Measurements from ENCODE around the gene MGARP. TPM values are rescaled to one million over a fixed set of nuclear protein-coding genes. Genes with fewer than 3 reads are reported as not detected.

MGARP gene
- total RNA-seq, 4 donors from 2014 or later = 0.65 TPM; not detected in 3

GRCh38 chr4:139314047-139314800, 34.2 kb upstream of the MGARP start:
- TF ChIP-seq, protein P1, sequence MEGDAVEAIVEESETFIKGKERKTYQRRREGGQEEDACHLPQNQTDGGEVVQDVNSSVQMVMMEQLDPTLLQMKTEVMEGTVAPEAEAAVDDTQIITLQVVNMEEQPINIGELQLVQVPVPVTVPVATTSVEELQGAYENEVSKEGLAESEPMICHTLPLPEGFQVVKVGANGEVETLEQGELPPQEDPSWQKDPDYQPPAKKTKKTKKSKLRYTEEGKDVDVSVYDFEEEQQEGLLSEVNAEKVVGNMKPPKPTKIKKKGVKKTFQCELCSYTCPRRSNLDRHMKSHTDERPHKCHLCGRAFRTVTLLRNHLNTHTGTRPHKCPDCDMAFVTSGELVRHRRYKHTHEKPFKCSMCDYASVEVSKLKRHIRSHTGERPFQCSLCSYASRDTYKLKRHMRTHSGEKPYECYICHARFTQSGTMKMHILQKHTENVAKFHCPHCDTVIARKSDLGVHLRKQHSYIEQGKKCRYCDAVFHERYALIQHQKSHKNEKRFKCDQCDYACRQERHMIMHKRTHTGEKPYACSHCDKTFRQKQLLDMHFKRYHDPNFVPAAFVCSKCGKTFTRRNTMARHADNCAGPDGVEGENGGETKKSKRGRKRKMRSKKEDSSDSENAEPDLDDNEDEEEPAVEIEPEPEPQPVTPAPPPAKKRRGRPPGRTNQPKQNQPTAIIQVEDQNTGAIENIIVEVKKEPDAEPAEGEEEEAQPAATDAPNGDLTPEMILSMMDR (IDR thresholded peaks at IDR 0.05; ENCODE audit: low read depth) = no peak

DNA sequence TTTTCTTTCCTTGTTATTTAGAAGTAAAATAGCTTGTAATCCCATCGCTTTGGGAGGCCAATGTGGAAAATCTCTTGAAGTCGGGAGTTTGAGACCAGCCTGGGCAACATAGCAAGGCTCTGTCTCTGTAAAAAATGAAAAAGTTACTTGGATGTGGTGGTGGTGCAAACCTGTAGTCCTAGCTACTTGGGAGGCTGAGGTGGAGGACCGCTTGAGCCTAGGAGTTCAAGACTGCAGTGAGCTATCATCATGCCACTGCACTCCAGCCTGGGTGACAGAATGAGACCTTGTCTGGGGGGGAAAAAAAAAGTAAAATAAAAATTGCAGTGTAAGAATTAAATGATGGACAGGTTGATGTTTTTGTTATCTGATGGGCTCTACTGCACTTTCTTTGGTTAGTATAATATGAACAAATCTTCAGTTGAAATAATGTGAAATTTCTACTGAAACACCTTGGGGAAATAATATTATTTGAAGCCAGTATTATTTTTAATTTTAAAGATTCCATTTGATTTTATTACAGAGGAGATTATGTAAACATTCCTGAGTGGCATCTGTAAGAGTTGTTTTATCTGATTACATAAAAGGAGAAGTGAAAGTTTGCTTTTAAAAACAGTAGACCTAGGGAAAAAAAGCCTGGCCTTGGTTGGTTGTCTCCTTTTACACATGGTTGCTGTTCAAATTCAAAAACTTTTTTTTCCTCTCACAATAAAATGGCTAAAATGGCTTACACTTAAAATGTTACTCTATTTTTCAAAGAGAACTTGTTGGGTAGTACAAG, 32.7 kb upstream of the MGARP start:
- TF ChIP-seq, protein P1 (IDR thresholded peaks at IDR 0.05; ENCODE audit: low read depth) = no peak

DNA sequence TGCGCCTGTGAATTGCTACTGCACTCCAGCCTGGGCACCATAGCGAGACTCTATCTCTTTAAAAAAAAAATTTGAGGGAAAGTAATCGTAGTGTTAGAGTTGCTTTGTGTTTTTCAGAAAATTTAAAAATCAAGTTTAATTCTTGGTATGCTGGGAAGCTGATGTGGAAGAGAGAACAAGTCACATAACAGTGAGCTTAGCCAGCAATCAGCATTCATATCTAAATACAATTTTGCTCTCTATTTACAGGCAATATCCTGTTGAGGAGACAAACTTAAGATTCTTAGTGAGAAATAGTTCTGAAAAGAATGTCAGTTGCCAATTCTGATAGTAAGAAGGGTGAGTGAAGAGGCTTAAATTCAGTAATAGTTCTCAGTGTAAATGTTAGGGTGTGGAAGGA, 31.9 kb upstream of the MGARP start:
- TF ChIP-seq, protein P1 (IDR thresholded peaks at IDR 0.05; ENCODE audit: low read depth) = no peak

GRCh38 chr4:139304920-139305319, 24.9 kb upstream of the MGARP start:
- TF ChIP-seq, protein P1 (IDR thresholded peaks at IDR 0.05; ENCODE audit: low read depth) = no peak

DNA sequence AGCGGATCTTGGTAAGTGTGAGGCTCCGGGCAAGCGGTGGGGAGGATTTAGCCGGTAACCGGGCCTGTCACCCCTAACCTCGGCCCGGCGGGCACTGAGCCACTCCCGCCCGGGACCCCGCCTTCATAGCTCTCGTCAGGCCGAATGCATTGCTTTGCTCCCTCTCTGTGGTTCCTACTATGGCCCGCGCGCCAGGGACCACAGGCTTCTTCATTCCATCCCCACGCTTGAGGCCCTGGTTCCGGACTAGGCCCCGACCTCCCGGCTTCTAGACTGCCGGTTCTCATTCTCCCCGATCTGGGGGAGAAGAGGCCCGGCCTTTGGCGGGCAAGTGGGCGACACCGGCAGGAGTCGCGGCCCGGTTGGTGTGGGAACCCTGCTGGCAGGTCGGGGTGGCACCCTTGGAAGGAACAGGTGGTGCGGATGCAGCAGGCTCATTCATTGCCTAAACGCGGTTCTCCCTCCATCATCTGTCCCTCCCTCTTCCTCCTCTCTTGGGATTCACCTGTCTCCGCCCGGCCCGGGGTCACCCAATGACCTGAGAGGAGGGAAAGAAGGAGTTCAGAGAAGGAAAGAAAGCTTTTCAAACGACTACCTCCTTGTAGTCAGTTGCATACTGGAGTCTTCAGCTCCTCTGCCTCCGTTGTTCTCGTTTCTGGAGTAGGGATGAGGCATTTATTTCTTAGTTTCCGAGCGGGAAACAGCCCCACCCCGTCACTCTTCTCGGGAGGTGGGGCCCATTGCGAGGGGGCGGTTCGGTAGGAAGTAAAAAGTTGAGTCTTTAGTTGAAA, 22.0 kb upstream of the MGARP start, which contains the start of gene NDUFC1:
Gene NDUFC1 (minus strand): TSS at position 657 of the 791 bp plus-strand sequence. CDS start 6,679 bp downstream, outside the sequence.
- TF ChIP-seq, protein P1 (IDR thresholded peaks at IDR 0.05; ENCODE audit: low read depth) = no peak

- TF ChIP-seq, protein P1 (IDR thresholded peaks at IDR 0.05; ENCODE audit: low read depth) = no peak
Measured at GRCh38 chr4:139301113-139301820, 21.2 kb upstream of the MGARP start, which contains the start of gene NAA15. TSS of gene NAA15 (plus strand) at chr4:139301505. CDS start at chr4:139301778, 273 bp downstream.

All from subcutaneous adipose tissue (tissue), 4 donors.